GM19035 (cell line): ENCODE data around the gene RNF19B.
"Not testable (repeated sequence)": the region's sequence is repeated elsewhere in the genome, so short reads cannot be mapped to it uniquely, and the experiment has no call there.

ENCODE experiments used
- ATAC-seq: cut with Tn5 transposase; IDR thresholded peaks from one replicate; pipeline ENCODE4 v1.9.1; 2021; ENCODE audit not compliant: unreplicated experiment

The RNF19B gene

GRCh38 chr1:32933742-32934322 lies 30.8 kb downstream of the RNF19B start:
- no peak for ATAC-seq

GRCh38 chr1:32931760-32932159 lies 32.8 kb downstream of the RNF19B start:
- ATAC-seq, result no peak

GRCh38 chr1:32929366-32929765 lies 35.2 kb downstream of the RNF19B start:
- no peak for ATAC-seq

- ATAC-seq, result no peak
These were observed 35.9 kb downstream of the RNF19B start for GRCh38 chr1:32928715-32929114.

GRCh38 chr1:32928285-32928684 lies 36.3 kb downstream of the RNF19B start:
- ATAC-seq, result no peak

GRCh38 chr1:32927441-32927840 lies 37.2 kb downstream of the RNF19B start:
- ATAC-seq, result no peak

GRCh38 chr1:32926562-32926961 lies 38.0 kb downstream of the RNF19B start:
- no peak for ATAC-seq

- ATAC-seq, result no peak
These were observed 39.0 kb downstream of the RNF19B start for GRCh38 chr1:32925403-32926162.

GRCh38 chr1:32924881-32925344 lies 39.7 kb downstream of the RNF19B start:
- no peak for ATAC-seq

- ATAC-seq, result no peak
These were observed 43.8 kb downstream of the RNF19B start for GRCh38 chr1:32920833-32921232.

GRCh38 chr1:32919811-32920733 lies 44.5 kb downstream of the RNF19B start:
- ATAC-seq, result no peak

- ATAC-seq, result no peak
These were observed 46.4 kb downstream of the RNF19B start for GRCh38 chr1:32918179-32918578.

- no peak for ATAC-seq
These were observed 47.1 kb downstream of the RNF19B start for GRCh38 chr1:32917521-32917920.

- no peak for ATAC-seq
These were observed 48.6 kb downstream of the RNF19B start for GRCh38 chr1:32915766-32916706.

GRCh38 chr1:32910319-32910718 lies 54.3 kb downstream of the RNF19B start:
- ATAC-seq, result no peak

- ATAC-seq, result no peak
These were observed 57.2 kb downstream of the RNF19B start for GRCh38 chr1:32907435-32907834.

GRCh38 chr1:32906654-32907053 lies 58.0 kb downstream of the RNF19B start:
- ATAC-seq, result no peak

- ATAC-seq, result not testable (repeated sequence)
These were observed 59.0 kb downstream of the RNF19B start for GRCh38 chr1:32905588-32905987.

- no peak for ATAC-seq
These were observed 59.8 kb downstream of the RNF19B start for GRCh38 chr1:32904797-32905196.

GRCh38 chr1:32903991-32904785 lies 60.4 kb downstream of the RNF19B start:
- no peak for ATAC-seq
